GM21515 (cell line): ENCODE data around the gene BNIP3.

Source experiments
- ATAC-seq: cut with Tn5 transposase; IDR thresholded peaks from one replicate; pipeline ENCODE4 v1.9.1; 2021; ENCODE audit not compliant: unreplicated experiment

Gene BNIP3, protein sequence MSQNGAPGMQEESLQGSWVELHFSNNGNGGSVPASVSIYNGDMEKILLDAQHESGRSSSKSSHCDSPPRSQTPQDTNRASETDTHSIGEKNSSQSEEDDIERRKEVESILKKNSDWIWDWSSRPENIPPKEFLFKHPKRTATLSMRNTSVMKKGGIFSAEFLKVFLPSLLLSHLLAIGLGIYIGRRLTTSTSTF

DNA sequence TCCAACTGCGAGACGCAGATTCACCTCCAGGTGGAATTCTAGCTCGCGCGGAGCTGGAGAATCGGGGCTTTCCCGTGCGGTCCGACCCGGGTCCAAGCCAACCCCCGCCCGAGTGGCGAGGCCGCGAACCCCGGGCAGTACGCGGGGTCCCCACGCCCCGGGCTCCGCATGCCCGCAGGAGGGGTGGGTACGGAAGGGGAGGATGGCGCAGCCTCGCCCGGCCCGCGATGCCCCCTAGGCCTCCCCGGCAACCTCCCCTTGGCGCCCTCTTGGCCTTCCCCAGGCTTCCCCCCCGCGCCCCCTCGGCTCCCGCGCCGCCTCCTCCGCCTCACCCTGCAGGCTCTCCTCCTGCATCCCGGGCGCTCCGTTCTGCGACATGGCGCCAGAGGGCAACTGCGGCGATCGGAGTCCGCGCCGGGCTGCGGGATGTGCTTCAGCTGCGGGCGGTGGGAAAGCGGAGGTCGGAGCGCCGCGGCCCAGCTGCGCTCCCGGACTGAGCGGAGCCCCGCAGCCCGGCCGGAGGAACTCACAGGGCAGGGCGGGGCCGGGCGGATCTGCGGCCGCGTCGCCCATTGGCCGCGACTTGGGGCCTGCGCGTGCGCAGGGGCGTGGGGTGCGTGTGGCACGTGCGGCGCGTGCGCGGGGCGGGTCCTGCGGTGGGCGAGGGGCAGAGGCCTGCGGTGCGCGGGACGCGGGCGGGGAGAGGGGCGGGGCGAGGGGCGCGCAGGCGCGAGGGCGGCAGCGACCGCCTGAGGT is at the start of gene BNIP3:
BNIP3 (minus strand) TSS at position 495 of the 756 bp plus-strand sequence; CDS start at position 378, 117 bp downstream.
- peak; percentile 91 for ATAC-seq

DNA sequence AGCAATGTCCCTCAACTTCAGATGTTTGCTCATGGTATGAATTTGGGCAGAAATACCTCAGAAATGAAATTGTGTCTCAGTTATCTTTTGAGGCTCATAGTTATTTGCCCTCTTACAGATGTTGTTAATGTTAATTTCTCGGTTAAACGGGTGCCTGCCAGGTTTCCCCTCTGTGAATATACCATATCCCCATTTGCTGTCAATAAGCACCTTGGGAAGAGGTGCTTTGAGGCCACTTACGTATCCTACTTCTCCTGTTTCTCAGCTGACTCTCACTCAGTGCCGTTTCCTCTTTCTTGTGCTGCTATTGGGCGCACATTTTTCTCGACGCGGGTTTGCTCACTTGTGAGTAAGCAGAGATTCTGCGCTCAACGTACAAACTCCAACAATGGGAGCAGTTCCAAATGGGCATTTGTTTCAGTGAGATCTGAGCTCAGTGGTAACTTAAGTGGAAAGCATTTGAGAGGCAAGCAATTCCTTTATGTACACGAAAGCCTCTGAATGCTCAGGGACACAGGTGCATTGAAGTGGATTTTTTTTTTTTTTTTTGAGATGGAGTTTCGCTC is 49.3 kb upstream of the BNIP3 start:
- no peak for ATAC-seq

DNA sequence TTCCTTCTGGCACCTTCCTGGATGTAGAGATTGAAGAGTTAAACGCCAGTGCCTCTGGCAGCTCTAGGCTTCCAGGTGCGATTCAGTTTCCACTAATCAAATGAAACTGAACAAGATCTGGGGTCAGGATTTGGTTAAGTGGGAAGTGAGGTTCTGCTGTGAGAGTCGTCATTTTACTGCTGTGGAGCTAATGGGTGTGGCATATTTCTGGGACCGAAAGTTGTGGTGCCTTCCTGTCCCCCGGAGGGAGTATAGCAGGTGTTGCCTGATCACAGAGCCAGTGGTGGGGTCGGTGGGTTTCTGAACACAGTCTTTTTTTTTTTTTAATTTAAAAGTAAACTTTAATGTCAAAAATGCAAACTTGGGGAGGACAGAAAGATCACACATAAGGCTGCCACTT is 47.0 kb upstream of the BNIP3 start:
- no peak for ATAC-seq

DNA sequence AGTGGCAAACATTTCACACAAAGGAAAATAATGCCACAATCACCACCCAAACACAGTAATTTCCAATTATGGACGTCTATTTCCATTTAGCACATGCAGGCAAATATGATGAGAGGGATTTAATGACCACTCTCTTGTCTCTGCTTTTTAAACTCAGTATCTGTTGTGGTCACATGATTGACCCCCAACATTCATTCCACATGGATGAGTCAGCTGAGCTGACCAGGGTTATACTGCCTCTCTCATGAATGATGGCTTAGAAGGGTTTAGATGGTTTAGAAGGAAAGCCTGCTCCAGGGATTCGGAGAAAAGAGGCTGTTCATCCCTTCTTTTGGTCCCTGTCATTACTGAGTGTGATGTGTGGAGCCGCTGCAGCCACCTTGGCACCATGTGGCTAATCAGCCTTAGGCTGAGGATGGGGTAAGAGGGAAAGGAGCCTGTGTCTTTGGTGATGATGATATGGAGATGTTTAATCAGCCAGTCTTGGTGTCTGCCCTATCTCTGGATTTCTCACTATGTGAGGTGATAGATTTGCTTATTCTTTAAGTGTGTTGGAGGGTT is 45.8 kb upstream of the BNIP3 start:
- no peak for ATAC-seq

DNA sequence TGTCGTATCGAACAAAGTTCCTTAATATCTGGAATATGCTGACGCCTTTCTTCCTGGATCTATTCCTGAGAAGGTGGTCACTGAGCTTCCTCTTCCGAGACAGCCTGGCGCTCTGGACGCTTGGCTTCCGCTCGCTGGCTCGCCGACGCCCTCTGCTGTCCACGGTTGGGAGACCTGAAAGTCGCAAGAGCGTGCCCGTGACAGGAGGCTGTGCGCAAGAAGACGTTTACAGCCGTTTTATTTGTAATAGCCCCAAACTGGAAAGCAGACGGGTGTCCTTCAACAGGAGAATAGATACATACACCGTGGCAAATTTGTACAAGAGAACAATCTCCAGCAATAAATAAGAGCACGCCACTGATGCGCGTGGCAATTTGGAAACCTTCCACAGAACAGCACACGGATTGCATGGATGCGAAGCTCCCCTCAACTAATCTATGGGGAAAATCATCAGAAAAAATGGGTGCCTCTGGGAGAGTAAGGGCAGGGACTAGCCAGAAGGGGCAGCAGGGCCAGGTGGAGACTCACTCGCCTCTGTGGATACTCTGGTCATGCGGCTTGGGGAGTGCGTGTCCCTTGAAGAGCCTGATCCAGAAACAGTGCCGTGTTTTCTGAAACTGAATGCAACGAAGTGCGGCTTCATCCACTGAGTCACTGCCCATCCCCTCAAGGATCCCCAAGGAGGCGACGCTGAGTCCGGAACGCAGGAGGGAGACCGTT is 41.5 kb upstream of the BNIP3 start:
- peak; percentile 90 for ATAC-seq

DNA sequence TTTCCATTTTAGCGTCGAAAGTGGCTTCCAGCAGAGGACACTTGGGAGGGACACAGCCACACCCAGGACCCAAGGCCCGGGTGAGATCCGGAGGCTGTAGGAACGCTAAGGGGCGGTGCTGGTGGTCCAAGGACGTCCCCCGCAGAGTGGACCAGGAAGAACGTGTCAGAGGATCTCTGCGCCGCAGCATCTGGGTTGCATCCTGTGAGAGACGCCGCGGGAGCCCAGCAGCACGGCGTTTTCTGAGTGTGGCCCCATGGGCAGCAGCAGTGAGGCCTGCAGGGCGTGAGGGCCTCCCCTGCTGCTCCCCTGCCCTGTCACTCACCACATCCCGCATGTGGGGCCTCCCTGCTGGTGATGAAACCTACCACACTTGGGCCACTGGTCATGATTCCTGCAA is 40.5 kb upstream of the BNIP3 start:
- no peak for ATAC-seq

DNA sequence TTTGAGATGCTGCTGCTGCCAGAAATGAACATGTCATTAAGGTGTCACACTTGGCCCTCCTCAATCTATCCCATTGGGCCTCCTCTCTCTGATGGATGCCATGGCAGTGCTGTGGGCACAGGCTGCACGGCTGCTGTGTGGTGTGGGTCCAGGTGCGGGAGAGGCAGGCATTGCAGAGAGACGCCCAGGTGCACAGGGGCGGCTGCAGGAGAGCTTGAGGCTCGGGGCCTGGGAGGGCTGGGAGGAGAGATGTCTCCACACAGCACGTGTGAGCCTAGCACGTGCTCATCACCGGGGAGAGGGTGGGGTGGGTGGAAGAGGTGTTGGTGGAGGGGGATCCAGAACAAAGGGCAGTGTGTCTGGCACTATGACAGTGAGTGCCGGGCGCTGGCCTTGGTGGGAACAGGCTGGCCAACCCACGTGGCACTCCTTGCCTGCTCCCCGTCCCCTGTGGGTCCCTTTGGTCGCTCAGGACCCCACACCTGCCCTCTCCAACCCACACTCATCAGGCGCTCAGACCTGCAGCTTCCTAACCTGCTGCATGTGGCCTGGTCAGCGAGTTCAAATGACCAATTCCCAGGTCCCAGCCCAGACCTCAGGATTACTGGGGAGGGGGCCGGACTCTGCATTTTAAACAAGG is 39.9 kb upstream of the BNIP3 start:
- ATAC-seq, result no peak

DNA sequence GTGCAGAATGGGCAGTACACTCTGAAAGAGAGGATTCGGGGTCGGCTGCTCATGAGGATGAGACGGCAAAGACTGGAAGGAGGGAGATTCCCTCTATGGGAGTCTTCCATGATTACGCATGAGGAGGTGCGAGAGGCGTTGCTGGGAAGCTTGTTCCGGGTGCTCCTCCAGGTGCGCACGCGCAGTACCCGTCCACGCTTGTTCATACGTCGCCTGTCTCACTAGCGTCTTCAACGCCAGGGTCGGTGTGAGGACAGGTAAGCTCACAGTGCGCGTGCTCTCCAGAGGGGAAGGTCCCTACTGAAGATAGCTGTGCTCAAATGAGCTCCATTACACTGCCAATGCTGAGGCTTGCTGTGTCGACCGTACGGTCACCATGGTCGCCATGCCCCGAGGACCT is 39.3 kb upstream of the BNIP3 start:
- no peak for ATAC-seq

DNA sequence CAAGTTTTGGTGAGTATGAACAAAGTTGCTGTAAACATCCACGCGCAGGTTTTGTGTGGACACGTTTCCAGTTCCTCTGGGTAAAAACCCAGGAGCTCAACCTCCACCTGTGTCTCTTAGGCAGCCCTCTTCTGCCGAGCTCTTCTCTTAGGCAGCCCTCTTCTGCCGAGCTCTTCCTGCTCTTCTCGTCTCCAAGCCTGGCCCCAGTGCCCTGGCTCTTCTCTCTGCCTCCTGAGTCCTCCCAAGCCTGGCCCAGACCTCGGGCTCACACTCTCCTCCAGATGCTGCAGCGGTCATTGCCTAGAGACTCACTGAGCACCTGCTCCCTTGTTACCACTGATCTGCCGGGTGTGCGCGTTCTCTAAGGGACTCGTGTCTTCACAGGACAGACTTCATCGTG is 38.7 kb upstream of the BNIP3 start:
- ATAC-seq, result no peak

DNA sequence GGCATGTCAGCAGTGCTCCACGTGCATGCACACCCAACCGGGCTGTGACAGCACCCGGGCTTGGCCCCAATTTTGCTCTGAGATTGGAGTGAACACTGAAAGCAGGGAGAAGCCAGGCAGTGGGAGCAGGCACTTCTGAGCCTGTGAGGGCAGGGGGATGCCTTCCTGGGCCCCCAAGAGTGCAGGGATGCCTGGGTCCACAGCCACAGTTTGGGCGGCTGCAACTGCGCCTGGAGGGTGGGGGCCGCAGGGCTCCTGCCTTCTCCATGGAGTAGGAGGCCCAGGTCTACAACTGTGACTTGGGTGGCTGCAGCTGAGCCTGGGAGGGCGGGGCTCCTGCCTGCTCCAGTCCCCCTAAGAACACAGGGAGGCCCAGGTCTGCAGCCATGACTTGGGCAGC is 37.6 kb upstream of the BNIP3 start:
- no peak for ATAC-seq

DNA sequence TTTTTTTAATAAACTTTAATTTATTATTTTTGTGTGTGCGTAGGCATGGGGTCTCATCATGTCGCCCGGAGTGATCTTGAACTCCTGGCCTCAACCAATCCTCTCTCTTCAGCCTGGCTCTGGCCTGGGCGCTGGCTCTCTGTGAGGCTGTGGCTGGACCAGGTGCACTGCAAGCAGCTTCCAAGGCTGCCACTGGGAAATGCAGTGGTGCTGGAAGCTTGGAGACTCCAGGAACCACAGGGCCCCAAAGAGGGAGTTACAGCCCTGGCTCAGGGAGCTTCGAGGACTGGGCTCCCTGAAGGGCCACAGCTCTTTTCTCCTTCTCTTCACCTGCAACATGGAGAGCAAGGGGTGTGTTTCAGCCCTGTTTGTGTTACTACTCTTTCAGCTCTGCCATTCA is 36.7 kb upstream of the BNIP3 start:
- ATAC-seq, result no peak

DNA sequence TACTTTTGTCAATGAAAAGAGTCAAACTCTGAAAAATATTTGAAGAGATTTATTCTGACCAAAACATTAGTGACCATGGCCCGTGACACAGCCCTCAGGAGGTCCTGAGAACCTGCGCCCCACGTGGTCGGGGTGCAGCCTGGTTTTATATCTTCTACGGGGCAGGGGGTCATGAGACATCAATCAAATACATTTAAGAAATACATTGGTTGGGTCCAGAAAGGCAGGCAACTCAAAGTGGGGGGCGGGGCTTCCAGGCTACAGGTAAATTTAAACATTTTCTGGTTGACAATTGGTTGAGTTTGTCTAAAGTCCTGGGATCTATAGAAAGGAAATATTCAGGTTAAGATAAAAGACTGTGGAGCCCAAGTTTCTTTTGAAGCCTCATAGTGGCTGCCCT is 34.8 kb upstream of the BNIP3 start:
- ATAC-seq, result no peak

DNA sequence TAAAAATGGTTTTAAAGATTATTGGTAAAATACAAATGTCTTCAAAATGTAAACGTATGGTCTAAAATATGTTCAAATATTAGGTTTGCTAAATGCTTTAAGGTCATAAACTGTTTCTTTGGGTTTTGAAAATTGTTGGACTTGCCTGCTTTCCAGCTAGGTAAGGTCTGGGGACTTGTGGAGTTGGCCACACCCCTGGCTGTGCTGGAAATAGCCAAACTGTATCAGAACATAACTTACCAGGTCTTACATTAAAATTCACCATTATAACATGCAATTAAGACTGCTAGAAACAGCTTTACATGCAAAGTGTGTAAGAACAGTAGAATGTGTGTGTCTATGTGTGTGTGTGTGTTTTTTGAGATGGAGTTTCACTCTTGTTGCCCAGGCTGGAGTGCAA is 29.7 kb upstream of the BNIP3 start:
- ATAC-seq, result no peak

DNA sequence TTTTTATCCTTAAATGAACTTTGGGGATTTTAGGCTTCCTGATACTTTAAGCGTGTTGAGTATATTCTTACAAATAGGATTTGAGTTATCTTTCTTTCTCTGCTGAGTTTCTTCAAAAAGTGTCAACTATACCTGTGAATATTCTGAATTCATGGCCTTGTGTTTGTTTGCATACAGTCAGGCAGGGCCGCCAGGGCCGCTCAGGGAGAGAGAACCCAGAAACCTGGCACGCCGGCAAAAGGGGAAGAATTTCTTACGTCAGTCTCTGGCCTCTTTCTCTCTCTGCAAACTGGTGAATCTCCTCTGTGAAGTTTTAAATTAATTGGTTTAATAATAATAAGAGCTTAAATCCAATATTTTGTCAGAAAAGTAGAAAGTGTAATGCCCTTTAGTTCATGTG is 29.3 kb upstream of the BNIP3 start:
- ATAC-seq, result no peak

DNA sequence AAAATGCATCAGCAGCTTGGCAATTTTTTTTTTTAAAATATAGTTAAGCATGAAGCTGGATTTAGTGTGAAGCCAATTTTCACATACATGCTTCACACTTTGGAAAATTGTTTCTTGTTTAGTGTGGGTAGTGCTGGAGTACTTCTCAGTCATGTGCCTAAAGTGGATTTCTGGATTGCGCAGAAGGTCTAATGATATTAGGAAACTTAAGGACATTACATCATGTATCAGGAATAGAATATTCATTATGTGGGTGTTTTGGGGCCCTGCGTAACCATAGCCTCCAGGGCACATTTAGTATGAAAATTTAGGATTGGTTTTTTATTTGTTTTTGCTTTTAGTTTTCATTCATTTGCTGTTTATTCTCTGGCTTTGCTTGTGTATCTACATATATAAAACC is 28.8 kb upstream of the BNIP3 start:
- no peak for ATAC-seq

DNA sequence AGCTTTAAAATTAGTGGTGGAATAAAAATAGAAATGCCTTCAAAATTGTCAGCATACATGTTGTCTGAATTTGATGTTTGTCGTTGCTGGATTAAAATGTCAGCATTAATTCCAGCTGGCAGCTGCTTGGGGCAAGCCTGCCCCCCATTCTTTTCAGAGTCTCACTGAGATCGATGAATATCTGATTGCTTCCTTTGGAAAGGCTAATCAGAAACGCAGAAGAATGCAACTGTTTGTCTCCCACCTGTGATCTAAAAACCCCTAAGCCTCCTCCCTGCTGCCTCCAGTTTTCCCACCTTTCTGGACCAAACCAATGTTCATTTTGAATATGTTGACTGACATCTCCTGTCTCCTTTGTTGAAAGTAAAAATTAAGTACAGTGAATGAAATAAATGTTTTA is 27.9 kb upstream of the BNIP3 start:
- no peak for ATAC-seq

DNA sequence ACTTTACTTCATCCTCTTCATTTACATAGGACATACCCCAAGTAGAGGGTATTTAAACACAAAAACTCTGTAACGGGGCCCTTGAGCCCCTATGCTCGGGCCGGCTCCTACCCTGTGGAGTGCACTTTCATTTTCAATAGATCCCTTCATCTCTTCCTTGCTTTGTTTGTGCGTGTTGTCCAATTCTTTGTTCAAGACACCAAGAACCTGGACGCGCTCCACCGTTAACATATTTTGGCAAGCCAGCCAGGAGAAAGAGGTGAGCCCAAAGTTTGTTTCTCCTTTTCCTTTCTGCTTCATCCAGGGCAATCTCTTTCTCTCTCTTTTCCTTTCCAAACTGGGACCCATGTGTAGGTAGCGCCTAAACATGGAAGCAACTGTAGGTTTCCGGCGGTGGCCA is 26.0 kb upstream of the BNIP3 start:
- no peak for ATAC-seq

DNA sequence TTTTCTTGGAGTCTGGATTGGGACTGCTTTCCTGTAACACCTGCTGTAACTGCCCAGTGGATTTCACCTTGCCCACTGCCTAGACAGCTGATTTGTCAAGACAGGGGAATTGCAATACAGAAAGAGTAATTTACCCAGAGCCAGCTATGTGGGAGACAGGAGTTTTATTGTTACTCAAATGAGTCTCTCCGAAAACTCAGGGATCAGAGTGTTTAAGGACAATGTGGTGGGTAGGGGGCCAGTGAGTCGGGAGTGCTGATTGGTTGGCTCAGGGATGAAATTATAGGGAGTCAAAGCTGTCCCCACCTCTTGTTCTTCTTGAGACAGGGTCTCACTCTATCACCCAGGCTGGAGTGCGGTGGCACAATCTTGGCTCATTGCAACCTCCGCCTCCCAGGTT is 25.2 kb upstream of the BNIP3 start:
- ATAC-seq, result no peak

DNA sequence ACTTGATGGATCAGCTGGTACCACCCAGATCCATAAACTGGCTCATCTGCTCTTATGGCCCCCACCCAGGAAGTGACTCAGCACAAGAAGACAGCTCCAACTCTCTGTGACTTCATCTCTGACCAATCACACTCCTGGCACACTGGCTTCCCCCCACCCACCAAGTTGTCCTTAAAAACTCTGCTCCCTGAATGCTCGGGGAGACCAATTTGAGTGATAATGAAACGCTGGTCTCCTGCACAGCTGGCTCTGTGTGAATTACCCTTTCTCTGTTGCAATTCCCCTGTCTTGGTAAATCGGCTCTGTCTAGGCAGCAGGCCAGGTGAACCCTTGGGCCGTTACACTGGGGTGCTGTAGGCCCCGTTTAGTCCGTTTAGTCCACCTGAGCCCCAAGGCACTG is 23.4 kb upstream of the BNIP3 start:
- no peak for ATAC-seq

DNA sequence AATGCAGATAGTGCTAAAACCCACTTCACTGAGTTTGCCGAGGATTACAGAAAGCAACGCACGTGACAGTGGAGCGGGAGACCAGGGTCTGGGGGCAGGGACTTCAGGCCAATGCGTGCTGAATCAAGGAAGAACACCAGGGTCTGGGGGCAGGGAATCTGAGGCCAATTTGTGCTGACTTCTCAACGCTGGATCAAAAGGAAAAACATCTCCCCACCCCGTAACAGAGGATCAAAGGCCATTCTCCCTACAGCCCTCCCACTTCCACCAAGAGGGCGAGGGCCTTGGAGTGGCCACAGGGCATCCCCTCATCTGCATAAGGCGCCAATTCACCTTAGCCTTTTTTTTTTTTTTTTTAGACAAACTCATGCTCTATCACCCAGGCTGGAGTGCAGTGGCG is 22.3 kb upstream of the BNIP3 start:
- ATAC-seq, result no peak

DNA sequence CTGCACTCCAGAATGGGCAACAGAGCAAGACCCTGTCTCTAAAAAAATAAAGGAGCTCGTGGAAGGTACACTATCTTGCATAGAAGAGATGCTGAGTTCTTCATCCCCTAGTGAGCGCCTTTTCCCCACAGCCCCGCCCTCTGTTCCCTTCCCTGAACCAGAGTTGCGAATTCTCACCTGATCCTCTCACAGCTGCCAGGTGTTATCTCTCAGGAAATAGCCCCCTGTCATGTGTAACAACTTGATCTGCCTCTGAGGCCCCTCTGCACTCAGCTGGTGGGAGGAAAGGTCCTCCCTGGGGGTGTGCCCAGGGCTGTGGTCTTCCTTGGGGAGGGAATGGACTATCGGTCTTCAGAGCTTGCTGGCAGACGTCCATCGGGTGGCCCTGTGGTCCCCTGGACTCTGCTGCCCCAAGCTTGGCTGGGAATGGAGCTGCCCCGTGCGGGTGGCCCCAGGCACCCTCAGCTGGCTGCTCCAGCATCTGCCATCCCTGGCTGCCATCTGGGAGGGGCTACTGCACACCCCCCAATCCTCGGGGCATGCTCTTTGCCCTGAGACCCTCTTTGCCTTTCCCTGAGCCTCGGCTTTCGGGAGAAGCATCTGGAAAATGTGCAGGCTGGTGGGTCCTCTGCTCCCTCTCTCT is 21.7 kb upstream of the BNIP3 start:
- ATAC-seq, result no peak
